GM23248 (cell line): ENCODE results near the gene KPNA6. TPM values are rescaled to one million over a fixed set of nuclear protein-coding genes. Genes with fewer than 3 reads are reported as not detected.
"Not testable (repeated sequence)": the region's sequence is repeated elsewhere in the genome, so short reads cannot be mapped to it uniquely, and the experiment has no call there.

Source experiments
- DNase-seq: peaks from one replicate; pipeline ENCODE4 v3.0.0-alpha.2; 2015
- H2AFZ ChIP-seq: fragments of 200-600 bp; sonication (generic); 2 replicates; pipeline ENCODE4 v1.6.1; 2016; ENCODE audit warnings: antibody characterized with exemption
- H3F3A ChIP-seq: fragments of 200-600 bp; sonication (generic); 2 replicates; pipeline ENCODE4 v1.6.1; 2016; ENCODE audit warnings: mild to moderate bottlenecking, antibody characterized with exemption, mixed run types; ENCODE audit not compliant: insufficient read depth
- H3K27ac ChIP-seq: fragments of 200-600 bp; sonication (generic); 2 replicates; pipeline ENCODE4 v1.5.1; 2016; ENCODE audit warnings: mild to moderate bottlenecking
- H3K27me3 ChIP-seq: fragments of 200-600 bp; sonication (generic); replicated peaks from 2 replicates; pipeline ENCODE4 v1.6.1; 2016; ENCODE audit warnings: mild to moderate bottlenecking; ENCODE audit not compliant: insufficient read depth
- H3K36me3 ChIP-seq: fragments of 200-600 bp; sonication (generic); 2 replicates; pipeline ENCODE4 v1.6.1; 2016; ENCODE audit warnings: low read depth, mild to moderate bottlenecking
- H3K4me1 ChIP-seq: fragments of 200-600 bp; sonication (generic); 2 replicates; pipeline ENCODE4 v1.6.1; 2016; ENCODE audit warnings: mild to moderate bottlenecking; ENCODE audit not compliant: insufficient read depth
- H3K4me2 ChIP-seq: fragments of 200-600 bp; sonication (generic); one replicate; pipeline ENCODE4 v1.6.1; 2016; ENCODE audit warnings: mild to moderate bottlenecking; ENCODE audit not compliant: unreplicated experiment
- H3K4me3 ChIP-seq: fragments of 200-600 bp; sonication (generic); 2 replicates; pipeline ENCODE4 v1.5.1; 2016; ENCODE audit warnings: mild to moderate bottlenecking
- H3K79me2 ChIP-seq: fragments of 200-600 bp; sonication (generic); 2 replicates; pipeline ENCODE4 v1.6.1; 2016; ENCODE audit warnings: mild to moderate bottlenecking; ENCODE audit not compliant: insufficient read depth
- H3K9ac ChIP-seq: fragments of 200-600 bp; sonication (generic); 2 replicates; pipeline ENCODE4 v1.6.1; 2016; ENCODE audit warnings: mild to moderate bottlenecking
- H3K9me2 ChIP-seq: fragments of 200-600 bp; sonication (generic); 2 replicates; pipeline ENCODE4 v1.6.1; 2016; ENCODE audit warnings: mixed run types, mild to moderate bottlenecking, moderate library complexity; ENCODE audit not compliant: insufficient read depth
- H3K9me3 ChIP-seq: fragments of 200-600 bp; sonication (generic); one replicate; pipeline ENCODE4 v1.6.1; 2017; ENCODE audit warnings: low read depth
- H4K20me1 ChIP-seq: fragments of 200-600 bp; sonication (generic); 2 replicates; pipeline ENCODE4 v1.6.0; 2016; ENCODE audit not compliant: insufficient read depth
- EZH2 ChIP-seq: fragments of 200-600 bp; sonication (generic); IDR thresholded peaks from 2 replicates; pipeline ENCODE4 v1.6.1; 2018; ENCODE audit warnings: antibody characterized with exemption, mild to moderate bottlenecking; ENCODE audit not compliant: insufficient read depth, poor library complexity, severe bottlenecking
- EZH2phosphoT487 ChIP-seq: fragments of 200-600 bp; sonication (generic); IDR thresholded peaks from 2 replicates; pipeline ENCODE4 v1.6.1; 2018; ENCODE audit warnings: antibody characterized with exemption, moderate library complexity, mild to moderate bottlenecking, low read depth; ENCODE audit not compliant: insufficient read depth
- WGBS, 2 experiments: methylation state at CpG; one replicate each; pipeline ENCODE4 v1.1.6; 2015 to 2017; ENCODE audit warnings: low lambda C conversion rate in 2 of 2, low coverage in 1 of 2; ENCODE audit errors: missing lambda C conversion rate in 2 of 2; 5-methylcytosine and 5-hydroxymethylcytosine counted together
- in situ Hi-C: fragments of 300-500 bp; cut with MboI; formaldehyde crosslinking; loops from 2 replicates; pipeline ENCODE4 v1.15.0; 2020
- polyA plus RNA-seq: library from polyadenylated mRNA; unstranded; fragments of >200 nt; fragmentation: Nextera tagmentation; extraction: Ambion mirVana; gene quantifications from 2 replicates; pipeline ENCODE4 v1.2.1, GENCODE V29; 2016
- total RNA-seq: library from RNA; depleted of rRNA; stranded (reverse); fragments of >200 nt; shearing (Covaris generic); gene quantifications from 2 replicates; pipeline ENCODE4 v1.2.3, GENCODE V29; 2014

Gene KPNA6
- total and polyA plus RNA-seq, 2 experiments from 2014 or later, result 38.3 to 56.0 TPM

GRCh38 chr1:32128964-32129363 lies 21.1 kb downstream of the KPNA6 start:
- no peak for DNase-seq
- no peak overlapping the region for H3K4me2 ChIP-seq
- peaks cover 95% of the 10 kb centered on the region for H3K79me2 ChIP-seq
- no peak overlapping the region for H3K9ac ChIP-seq
- no peaks in the 10 kb centered on the region for H3K9me3 ChIP-seq
- H4K20me1 ChIP-seq, result peaks cover 4% of the 10 kb centered on the region; the same call in 1 of the 2 replicates
- H3K4me1 ChIP-seq, result peaks cover 9% of the 10 kb centered on the region
- no peak overlapping the region for H2AFZ ChIP-seq
- H3K36me3 ChIP-seq, result no peaks in the 10 kb centered on the region
- peaks cover 7% of the 10 kb centered on the region; the same call in 1 of the 2 replicates for H3F3A ChIP-seq
- no peaks in the 10 kb centered on the region for H3K27me3 ChIP-seq
- H3K9me2 ChIP-seq, result no peaks in the 10 kb centered on the region
- no peak overlapping the region for H3K27ac ChIP-seq
- 85 to 90% methylated on average over 1 of the region's 1 CpG for WGBS, 2 experiments
- H3K4me3 ChIP-seq, result no peak overlapping the region
- in situ Hi-C loops, result no loop called here
- TF ChIP-seq EZH2, result no peak
- no peak for TF ChIP-seq EZH2phosphoT487

- H4K20me1 ChIP-seq, H2AFZ ChIP-seq, H3K9me3 ChIP-seq, H3K36me3 ChIP-seq, H3K9me2 ChIP-seq, H3K4me3 ChIP-seq, H3K27me3 ChIP-seq, in situ Hi-C loops, DNase-seq: not testable (repeated sequence)
- Histone ChIP-seq H3K4me1 (peaks cover 19% of the 10 kb centered on the region), H3K4me2 (peak overlapping the region; percentile 29), H3K9ac (peak overlapping the region; percentile 51), H3K79me2 (peaks cover 96% of the 10 kb centered on the region), H3F3A (peaks cover 17% of the 10 kb centered on the region; the same call in 1 of the 2 replicates), H3K27ac (peak overlapping the region; percentile 85)
- 85 to 86% methylated on average over 9 of the region's 9 CpGs for WGBS, 2 experiments
These were observed 26.1 kb downstream of the KPNA6 start for GRCh38 chr1:32133950-32134280.

GRCh38 chr1:32137111-32137510 lies 29.3 kb downstream of the KPNA6 start:
- no peak overlapping the region for H3K4me2 ChIP-seq
- WGBS, 2 experiments, result 90 to 92% methylated on average over 5 of the region's 5 CpGs
- no peaks in the 10 kb centered on the region for H3K36me3 ChIP-seq
- H3K4me3 ChIP-seq, result no peak overlapping the region
- in situ Hi-C loops, result no loop called here
- H4K20me1 ChIP-seq, result peaks cover under 1% of the 10 kb centered on the region; the same call in 1 of the 2 replicates
- no peak overlapping the region for H2AFZ ChIP-seq
- peaks cover 31% of the 10 kb centered on the region for H3K4me1 ChIP-seq
- no peaks in the 10 kb centered on the region for H3K9me2 ChIP-seq
- no peak for DNase-seq
- TF ChIP-seq EZH2phosphoT487 (no peak), EZH2 (no peak)
- no peak overlapping the region for H3K9ac ChIP-seq
- no peaks in the 10 kb centered on the region for H3K9me3 ChIP-seq
- peaks cover 31% of the 10 kb centered on the region for H3F3A ChIP-seq
- no peak overlapping the region for H3K27ac ChIP-seq
- H3K79me2 ChIP-seq, result peaks cover 96% of the 10 kb centered on the region
- H3K27me3 ChIP-seq, result no peaks in the 10 kb centered on the region

- TF ChIP-seq EZH2phosphoT487 (no peak), EZH2 (no peak)
- in situ Hi-C loops, result no loop called here
- Histone ChIP-seq H3F3A (peaks cover 39% of the 10 kb centered on the region), H3K27ac (peak overlapping the region; percentile 27), H3K4me3 (no peak overlapping the region), H3K4me1 (peaks cover 33% of the 10 kb centered on the region), H3K9ac (no peak overlapping the region), H3K9me3 (no peaks in the 10 kb centered on the region), H4K20me1 (peaks cover 4% of the 10 kb centered on the region; the same call in 1 of the 2 replicates), H3K9me2 (no peaks in the 10 kb centered on the region), H2AFZ (no peak overlapping the region), H3K79me2 (peaks cover 99% of the 10 kb centered on the region), H3K36me3 (no peaks in the 10 kb centered on the region), H3K27me3 (no peaks in the 10 kb centered on the region), H3K4me2 (peak overlapping the region; percentile 17)
- peak; percentile 54 for DNase-seq
- 46 to 51% methylated on average over 5 of the region's 5 CpGs for WGBS, 2 experiments
These were observed 31.1 kb downstream of the KPNA6 start for GRCh38 chr1:32138965-32139364.

- Histone ChIP-seq H3K9ac (peak overlapping the region; percentile 70), H3K27me3 (no peaks in the 10 kb centered on the region), H3F3A (peaks cover 43% of the 10 kb centered on the region), H3K4me2 (peak overlapping the region; percentile 51), H3K9me2 (no peaks in the 10 kb centered on the region), H3K36me3 (no peaks in the 10 kb centered on the region), H2AFZ (no peak overlapping the region), H3K79me2 (peaks cover 99% of the 10 kb centered on the region), H3K4me3 (peak overlapping the region; percentile 19; the same call in 1 of the 2 replicates), H3K4me1 (peaks cover 28% of the 10 kb centered on the region), H4K20me1 (peaks cover 8% of the 10 kb centered on the region), H3K27ac (peak overlapping the region; percentile 88), H3K9me3 (no peaks in the 10 kb centered on the region)
- peak; percentile 96 for DNase-seq
- WGBS, 2 experiments, result 8 to 9% methylated on average over 6 of the region's 6 CpGs
- TF ChIP-seq EZH2, result no peak
- no peak for TF ChIP-seq EZH2phosphoT487
- in situ Hi-C loops, result no loop called here
These were observed 34.8 kb downstream of the KPNA6 start for GRCh38 chr1:32142446-32143301.

- in situ Hi-C loops, H3K9me2 ChIP-seq, H3K36me3 ChIP-seq, DNase-seq, H4K20me1 ChIP-seq, H3K4me3 ChIP-seq, H3K27me3 ChIP-seq, H2AFZ ChIP-seq, H3K9me3 ChIP-seq: not testable (repeated sequence)
- peaks cover 43% of the 10 kb centered on the region for H3F3A ChIP-seq
- H3K4me2 ChIP-seq, result peak overlapping the region; percentile 51
- peak overlapping the region; percentile 57 for H3K9ac ChIP-seq
- peak overlapping the region; percentile 88 for H3K27ac ChIP-seq
- 19 to 22% methylated on average over 4 of the region's 4 CpGs for WGBS, 2 experiments
- peaks cover 99% of the 10 kb centered on the region for H3K79me2 ChIP-seq
- peaks cover 28% of the 10 kb centered on the region for H3K4me1 ChIP-seq
These were observed 35.4 kb downstream of the KPNA6 start for GRCh38 chr1:32143302-32143695.
